KG1 (cell line): ENCODE measurements around the gene MDC1.

Source experiments
- DNase-seq: peaks from one replicate; lab custom pipeline; 2025; lab: John Stamatoyannopoulos, UW

The MDC1 gene

GRCh38 chr6:30748851-30749540, 31.9 kb upstream of the MDC1 start:
- no peak for DNase-seq

GRCh38 chr6:30747902-30748769, 31.1 kb upstream of the MDC1 start:
- DNase-seq, result no peak

- no peak for DNase-seq
Measured at GRCh38 chr6:30747300-30747687, 30.2 kb upstream of the MDC1 start.

- DNase-seq, result peak; percentile 42
Measured at GRCh38 chr6:30744054-30744805, 27.1 kb upstream of the MDC1 start, which contains the start of gene IER3. Gene IER3 (minus strand): TSS chr6:30744547. CDS start chr6:30744518, 29 bp downstream.

GRCh38 chr6:30743099-30744053, 26.3 kb upstream of the MDC1 start:
- DNase-seq, result no peak

- DNase-seq, result peak; percentile 82
Measured at GRCh38 chr6:30742316-30743098, 25.4 kb upstream of the MDC1 start, which contains the start of gene FLOT1. Gene FLOT1 (minus strand): TSS chr6:30742687. CDS start chr6:30742189, 498 bp downstream.

- DNase-seq, result no peak
Measured at GRCh38 chr6:30741789-30742315, 24.8 kb upstream of the MDC1 start.

GRCh38 chr6:30741063-30741779, 24.1 kb upstream of the MDC1 start:
- no peak for DNase-seq

- DNase-seq, result no peak
Measured at GRCh38 chr6:30740540-30740870, 23.4 kb upstream of the MDC1 start.

- no peak for DNase-seq
Measured at GRCh38 chr6:30738532-30738931, 21.5 kb upstream of the MDC1 start.

- DNase-seq, result no peak
Measured at GRCh38 chr6:30735668-30736314, 18.7 kb upstream of the MDC1 start.

GRCh38 chr6:30732237-30732943, 15.3 kb upstream of the MDC1 start:
- no peak for DNase-seq

GRCh38 chr6:30730601-30731435, 13.7 kb upstream of the MDC1 start:
- DNase-seq, result no peak

GRCh38 chr6:30727920-30728553, 11.0 kb upstream of the MDC1 start:
- DNase-seq, result no peak

GRCh38 chr6:30726506-30727413, 9.7 kb upstream of the MDC1 start:
- DNase-seq, result no peak
